ENCODE measurements around the gene SNAI3. TPM values are rescaled to one million over a fixed set of nuclear protein-coding genes. Genes with fewer than 3 reads are reported as not detected.

Gene SNAI3
- total and polyA plus RNA-seq, 2 of the 8 experiments (the other 6 are each of a cell fraction or from before 2014, with no cell fraction given), result 8.5 to 13.3 TPM

GRCh38 chr16:88700636-88701482, 14.6 kb upstream of the SNAI3 start:
- Histone ChIP-seq H3K23ac (ENCODE audit: insufficient read length) (no peak overlapping the region), H2AFZ (ENCODE audit: low read length) (no peak overlapping the region), H3K4me1 (replicated peaks in 1 of 4; ENCODE audit: control insufficient read depth in 3 of 4, insufficient read depth in 4 of 4, low read length in 3 of 4) (peaks cover 0 to 6% (median 3%) of the 10 kb centered on the region in 4 experiments; a peak in 3 of 7 replicates), H3K4me3 (ENCODE audit: extremely low read depth in 1 of 4, insufficient read depth in 2 of 4, low read depth in 3 of 4, low read length in 4 of 4) (no peak overlapping the region), H3K18ac (ENCODE audit: extremely low read depth, low read length) (no peak overlapping the region), H2BK120ac (replicated peaks; ENCODE audit: low read depth, low read length) (no peak overlapping the region), H4K8ac (ENCODE audit: extremely low read depth, insufficient read depth, low read length) (peak overlapping the region; percentile 47; the same call in 1 of the 2 replicates), H3K27ac (ENCODE audit: low read depth, low read length) (no peak overlapping the region), H2BK15ac (ENCODE audit: low read length) (no peak overlapping the region), H2BK5ac (ENCODE audit: low read depth, low read length) (no peak overlapping the region), H3K79me1 (ENCODE audit: low read depth, low read length) (peaks cover 7% of the 10 kb centered on the region; the same call in 1 of the 2 replicates), H3K23me2 (ENCODE audit: low read depth, low read length) (peaks cover 8% of the 10 kb centered on the region; the same call in 1 of the 2 replicates), H3K36me3 (ENCODE audit: control insufficient read depth in 2 of 4, insufficient read depth in 4 of 4, low read length in 3 of 4) (peaks cover 0 to 15% (median 4%) of the 10 kb centered on the region in 4 experiments; a peak in 4 of 8 replicates), H4K5ac (ENCODE audit: insufficient read length, low read depth, low read length) (no peak overlapping the region), H4K20me1 (replicated peaks in 1 of 2; ENCODE audit: control insufficient read depth in 1 of 2, insufficient read depth in 2 of 2, low read length in 2 of 2) (peaks cover 2 to 4% of the 10 kb centered on the region in 2 experiments), H2AK5ac (ENCODE audit: low read depth, low read length) (no peak overlapping the region), H4K91ac (replicated peaks; ENCODE audit: insufficient read length, low read length) (no peak overlapping the region), H3K4ac (replicated peaks; ENCODE audit: insufficient read length, low read depth, low read length) (no peak overlapping the region), H2BK20ac (ENCODE audit: low read length) (no peak overlapping the region), H2BK12ac (ENCODE audit: low read depth, low read length) (no peak overlapping the region), H3K14ac (ENCODE audit: insufficient read length) (no peak overlapping the region), H3K79me2 (ENCODE audit: control insufficient read depth in 1 of 2, insufficient read depth in 2 of 2, low read length in 2 of 2) (peaks cover 0 to 17% of the 10 kb centered on the region in 2 experiments; a peak in 2 of 4 replicates), H3K9ac (replicated peaks in 1 of 4; ENCODE audit: extremely low read depth in 1 of 4, low read depth in 3 of 4, low read length in 3 of 4) (no peak overlapping the region), H3K56ac (replicated peaks; ENCODE audit: insufficient read length, low read depth, low read length) (no peak overlapping the region), H3K27me3 (replicated peaks in 1 of 4; ENCODE audit: control insufficient read depth in 3 of 4, extremely low read depth in 1 of 4, insufficient read depth in 3 of 4, low read length in 3 of 4) (no peaks in the 10 kb centered on the region), H3K4me2 (ENCODE audit: insufficient read depth in 1 of 2, low read depth in 2 of 2, low read length in 2 of 2) (no peak overlapping the region), H3K9me3 (ENCODE audit: insufficient read depth in 2 of 2, low read depth in 1 of 2, low read length in 1 of 2) (no peaks in the 10 kb centered on the region)
- DNase-seq (ENCODE audit: low read depth in 1 of 2, low spot score in 2 of 2) (no peak), FAIRE-seq (no peak)
- CTCF ChIA-PET (ENCODE audit: partially characterized antibody), result interaction anchor here (0.9 to 2.2 kb wide), 6 partner anchors 13 to 1172 kb away, joined by 3 to 7 read pairs (median 6); partner anchors contain the start of gene TCF25
- 85% methylated on average over 37 of the region's 42 CpGs; no CpG with 5 or more reads in 1 of the 2 experiments for WGBS, 2 experiments (ENCODE audit: extremely low coverage in 1 of 2, insufficient coverage in 1 of 2, insufficient read length in 1 of 2, insufficient replicate concordance in 2 of 2, low coverage in 1 of 2, low lambda C conversion rate in 2 of 2, missing lambda C conversion rate in 1 of 2)
- POLR2A ChIA-PET (ENCODE audit: partially characterized antibody), result interaction anchor here (1.0 to 1.2 kb wide), 4 partner anchors 15 to 60 kb away, joined by 3 read pairs; partner anchors contain the start of gene MVD
- TF ChIP-seq JUN (IDR thresholded peaks at IDR 0.05; ENCODE audit: low read depth, low read length) (no peak), SIN3A (conservative IDR thresholded peaks at IDR 0.05 in 1 of 2, IDR thresholded peaks at IDR 0.05 in 1 of 2; ENCODE audit: low read depth in 1 of 2, low read length in 2 of 2) (no peak), PHF8 (conservative IDR thresholded peaks at IDR 0.05; ENCODE audit: low read depth, low read length) (no peak), JUND (IDR thresholded peaks at IDR 0.05; ENCODE audit: low read length) (no peak)

Measured in H1 (cell line).